ENCODE results near the gene MAFB. TPM values are rescaled to one million over a fixed set of nuclear protein-coding genes. Genes with fewer than 3 reads are reported as not detected.

Gene MAFB
- total RNA-seq, 3 donors from 2014 or later, result 3.8 to 17.9 (median 17.7) TPM

- Histone ChIP-seq H3K4me3 (no peak overlapping the region), H3K4me1 (ENCODE audit: low read depth) (no peaks in the 10 kb centered on the region), H3K9me3 (no peaks in the 10 kb centered on the region), H3K36me3 (ENCODE audit: low read depth) (no peaks in the 10 kb centered on the region)
- no peak for DNase-seq
- TF ChIP-seq CTCF (IDR thresholded peaks at IDR 0.05), result no peak
- ATAC-seq, result no peak
- intact Hi-C loops (cut with DNase I, micrococcal nuclease), result no loop called here
Observed at GRCh38 chr20:40638414-40638813, 50.6 kb downstream of the MAFB start.

- no peak overlapping the region for H3K4me3 ChIP-seq
- H3K9me3 ChIP-seq, result no peaks in the 10 kb centered on the region
- ATAC-seq (no peak), DNase-seq (no peak)
- intact Hi-C loops (cut with DNase I, micrococcal nuclease), result no loop called here
- no peak for TF ChIP-seq CTCF (IDR thresholded peaks at IDR 0.05)
- H3K36me3 ChIP-seq (ENCODE audit: low read depth), result no peaks in the 10 kb centered on the region
- H3K4me1 ChIP-seq (ENCODE audit: low read depth), result no peaks in the 10 kb centered on the region
Observed at GRCh38 chr20:40637176-40637575, 51.9 kb downstream of the MAFB start.

- Histone ChIP-seq H3K4me1 (ENCODE audit: low read depth) (no peaks in the 10 kb centered on the region), H3K9me3 (no peaks in the 10 kb centered on the region), H3K36me3 (ENCODE audit: low read depth) (no peaks in the 10 kb centered on the region), H3K4me3 (no peak overlapping the region)
- no peak for DNase-seq
- no peak for ATAC-seq
- no peak for TF ChIP-seq CTCF (IDR thresholded peaks at IDR 0.05)
- intact Hi-C loops (cut with DNase I, micrococcal nuclease), result no loop called here
Observed at GRCh38 chr20:40636486-40636885, 52.5 kb downstream of the MAFB start.

GRCh38 chr20:40635971-40636370 is 53.1 kb downstream of the MAFB start:
- TF ChIP-seq CTCF (IDR thresholded peaks at IDR 0.05), result no peak
- Histone ChIP-seq H3K36me3 (ENCODE audit: low read depth) (no peaks in the 10 kb centered on the region), H3K4me1 (ENCODE audit: low read depth) (no peaks in the 10 kb centered on the region), H3K4me3 (no peak overlapping the region), H3K9me3 (no peaks in the 10 kb centered on the region)
- ATAC-seq, result no peak
- intact Hi-C loops (cut with DNase I, micrococcal nuclease), result no loop called here
- DNase-seq, result no peak

All from mucosa of descending colon (tissue), 3 donors.